ENCODE measurements around the gene TRIOBP. TPM values are rescaled to one million over a fixed set of nuclear protein-coding genes. Genes with fewer than 3 reads are reported as not detected.

The TRIOBP gene
- total and polyA plus RNA-seq, 2 of the 13 experiments (the other 11 are each of a cell fraction or from before 2014, with no cell fraction given): 6.1 to 15.4 TPM

GRCh38 chr22:37822079-37822833 lies 125.4 kb downstream of the TRIOBP start (continued):
- peak; percentile 35; the same call in 1 of the 2 replicates for TF ChIP-seq ARID4A (CRISPR knock-in tag; IDR thresholded peaks at IDR 0.05; ENCODE audit: borderline replicate concordance)
- TF ChIP-seq KDM5B (CRISPR knock-in tag; IDR thresholded peaks at IDR 0.05; ENCODE audit: borderline replicate concordance): no peak

GRCh38 chr22:37823134-37823985 lies 126.5 kb downstream of the TRIOBP start, which contains the start of gene GALR3:
GALR3 (plus strand) TSS chr22:37823382; CDS start chr22:37823407, 25 bp downstream.
- no peak within 1 kb of the TSS for H3K27ac ChIP-seq (ENCODE audit: extremely low read length, insufficient read depth, low read length)
- in situ Hi-C loops (cut with HindIII; ENCODE audit: extremely low pct_ligation_motif_present, low pct_unique_long_range_greater_than_20kb): no loop called here
- H3K4me1 ChIP-seq (ENCODE audit: insufficient read depth, low read length): peaks cover 44% of the 10 kb centered on the region
- intact Hi-C loops (cut with micrococcal nuclease; ENCODE audit: unreplicated experiment): no loop called here
- H2AFZ ChIP-seq (ENCODE audit: low read length): no peak within 1 kb of the TSS
- no peak within 1 kb of the TSS for H3K9ac ChIP-seq (ENCODE audit: insufficient read depth, low read depth, low read length)
- no TSS peak for BruUV-seq (replicated peaks)
- peak within 1 kb of the TSS; percentile 41 for H3K4me2 ChIP-seq (ENCODE audit: low read depth, low read length)
- ATAC-seq: peak; percentile 2; the same call in 2 of the 3 replicates
- H3K36me3 ChIP-seq (replicated peaks in 1 of 2; ENCODE audit: control insufficient read depth in 1 of 2, insufficient read depth in 2 of 2, low read length in 2 of 2): no peaks in the 10 kb centered on the region
- peak within 1 kb of the TSS in 2 of 3 experiments; percentile 20 to 34; a peak in 2 of 6 replicates for H3K4me3 ChIP-seq (replicated peaks in 1 of 3; ENCODE audit: insufficient read depth in 1 of 3, low read depth in 2 of 3, low read length in 3 of 3)
- DNase-seq (ENCODE audit: low spot score): no peak
- CTCF ChIA-PET (ENCODE audit: low intra/inter-chr PET ratio, low total read pairs): no interaction called here
- WGBS (ENCODE audit: low lambda C conversion rate): 51% methylated on average over 9 of the region's 21 CpGs
- TF ChIP-seq HNRNPL (IDR thresholded peaks at IDR 0.05; ENCODE audit: low read depth, low read length) (peak; percentile 65; the same call in 1 of the 2 replicates), HNF1B (CRISPR knock-in tag; IDR thresholded peaks at IDR 0.05) (no peak)
- H3K9me3 ChIP-seq (ENCODE audit: low read length): no peaks in the 10 kb centered on the region
- no peak for FAIRE-seq
- no peaks in the 10 kb centered on the region for H3K27me3 ChIP-seq (ENCODE audit: control insufficient read depth in 1 of 2, insufficient read depth in 2 of 2, low read length in 2 of 2)
- no peaks in the 10 kb centered on the region for H3K79me2 ChIP-seq (ENCODE audit: insufficient read depth, low read length)
- POLR2A ChIA-PET: interaction anchor here (0.6 to 1.4 kb wide), 5 partner anchors 9 to 29 kb away, joined by 3 read pairs; partner anchors contain the start of genes ANKRD54 and GCAT
- H4K20me1 ChIP-seq (ENCODE audit: insufficient read depth, low read length): no peaks in the 10 kb centered on the region
